HepG2 (cell line): Measurements from ENCODE around the gene TRIM66. TPM values are rescaled to one million over a fixed set of nuclear protein-coding genes. Genes with fewer than 3 reads are reported as not detected.

Experiments
- ATAC-seq: fragments of 200-7000 bp; cut with Tn5 transposase; 3 replicates; pipeline ENCODE4 v1.9.1; 2020; ENCODE audit warnings: mild to moderate bottlenecking, moderate library complexity
- BruUV-seq: library from RNA; stranded (reverse); fragments of 400-500 nt; replicated peaks from 2 replicates; lab custom pipeline; 2021; lab: Mats Ljungman, UMichigan
- CTCF ChIA-PET: fragments of 300-600 bp; formaldehyde crosslinking; extraction: SDS; loops from one replicate; lab custom pipeline; 2021; ENCODE audit warnings: low total read pairs, inconsistent platforms, low intra/inter-chr PET ratio; lab: Yijun Ruan, JAX
- POLR2A ChIA-PET: fragments of 350-600 bp; sonication (Branson Sonifier 250); formaldehyde crosslinking; loops from one replicate; lab custom pipeline; 2020; ENCODE audit warnings: antibody characterized with exemption, inconsistent platforms; lab: Yijun Ruan, JAX
- DNase-seq: peaks from one replicate; pipeline ENCODE4 v3.0.0-alpha.2; 2015; ENCODE audit warnings: low spot score
- FAIRE-seq: peaks from 3 replicates; lab custom pipeline; 2011; peaks lifted over from hg19 to GRCh38; lab: Jason Lieb, UNC
- H2AFZ ChIP-seq: one replicate; pipeline ENCODE4 v1.6.1; 2011; ENCODE audit warnings: low read length, inconsistent platforms
- H3K27ac ChIP-seq: fragments of 300-600 bp; 3 replicates; pipeline ENCODE4 v1.8.0; 2011; ENCODE audit warnings: mixed run types, mild to moderate bottlenecking, mixed read lengths, low read length, inconsistent platforms; ENCODE audit not compliant: insufficient read depth; ENCODE audit errors: extremely low read length
- H3K27me3 ChIP-seq, 2 experiments: fragments of 200-600 bp in 1 of 2; 2 replicates in 1 of 2; 3 replicates in 1 of 2; pipeline versions ENCODE4 v1.6.0 to v1.8.0; 2011; ENCODE audit warnings: low read length in 2 of 2, mild to moderate bottlenecking in 2 of 2, moderate library complexity in 2 of 2, inconsistent platforms in 1 of 2; ENCODE audit not compliant: insufficient read depth in 2 of 2, control insufficient read depth in 1 of 2
- H3K36me3 ChIP-seq, 2 experiments: fragments of 200-600 bp in 1 of 2; replicated peaks in 1 of 2; 2 replicates in 1 of 2; 3 replicates in 1 of 2; pipeline versions ENCODE4 v1.5.1 to v1.8.0; 2011; ENCODE audit warnings: low read length in 2 of 2, inconsistent platforms in 1 of 2; ENCODE audit not compliant: insufficient read depth in 2 of 2, control insufficient read depth in 1 of 2
- H3K4me1 ChIP-seq: 2 replicates; pipeline ENCODE4 v1.5.1; 2012; ENCODE audit warnings: low read length, inconsistent platforms; ENCODE audit not compliant: insufficient read depth
- H3K4me2 ChIP-seq: 2 replicates; pipeline ENCODE4 v1.6.0; 2011; ENCODE audit warnings: low read depth, low read length, inconsistent platforms
- H3K4me3 ChIP-seq, 3 experiments: fragments of 200-600 bp in 1 of 3; sonication (generic), shearing (Covaris generic) in 1 of 3; replicated peaks in 1 of 3; 2 replicates each; pipeline ENCODE4 v1.5.1; 2011 to 2016; ENCODE audit warnings: low read length in 3 of 3, inconsistent platforms in 2 of 3, low read depth in 2 of 3, mild to moderate bottlenecking in 2 of 3, control low read depth in 1 of 3, mixed read lengths in 1 of 3; ENCODE audit not compliant: insufficient read depth in 1 of 3
- H3K79me2 ChIP-seq: one replicate; pipeline ENCODE4 v1.6.1; 2011; ENCODE audit warnings: low read length, inconsistent platforms; ENCODE audit not compliant: insufficient read depth
- H3K9ac ChIP-seq: 2 replicates; pipeline ENCODE4 v1.6.0; 2011; ENCODE audit warnings: mild to moderate bottlenecking, low read depth, low read length, inconsistent platforms; ENCODE audit not compliant: insufficient read depth
- H3K9me3 ChIP-seq: 2 replicates; pipeline ENCODE4 v1.5.1; 2012; ENCODE audit warnings: mild to moderate bottlenecking, low read length
- H4K20me1 ChIP-seq: 2 replicates; pipeline ENCODE4 v1.6.0; 2011; ENCODE audit warnings: inconsistent platforms, mild to moderate bottlenecking, low read length, moderate library complexity; ENCODE audit not compliant: insufficient read depth
- EZH2 ChIP-seq: conservative IDR thresholded peaks from 2 replicates; pipeline ENCODE4 v1.6.1; 2012; ENCODE audit warnings: mild to moderate bottlenecking, low read depth, low read length, moderate library complexity
- FLYWCH1 ChIP-seq: sonication (generic); formaldehyde crosslinking; IDR thresholded peaks from 2 replicates; pipeline ENCODE4 v1.8.1; 2023; ENCODE audit warnings: mild to moderate bottlenecking, missing genetic modification reagents
- HNRNPUL1 ChIP-seq: fragments of 200-400 bp; formaldehyde crosslinking; IDR thresholded peaks from 2 replicates; pipeline ENCODE4 v1.6.1; 2017; ENCODE audit warnings: low read depth, mild to moderate bottlenecking, low read length, moderate library complexity
- KDM4B ChIP-seq: sonication (generic); formaldehyde crosslinking; IDR thresholded peaks from 2 replicates; pipeline ENCODE4 v1.4.0; 2020; ENCODE audit warnings: missing genetic modification reagents
- NFYB ChIP-seq: sonication (generic); formaldehyde crosslinking; IDR thresholded peaks from 2 replicates; pipeline ENCODE4 v1.4.0; 2020; ENCODE audit warnings: missing genetic modification reagents
- SAP130 ChIP-seq: IDR thresholded peaks from 2 replicates; pipeline ENCODE4 v1.6.1; 2016; ENCODE audit warnings: low read depth
- ZFP36L2 ChIP-seq: sonication (generic); formaldehyde crosslinking; IDR thresholded peaks from 2 replicates; pipeline ENCODE4 v1.4.0; 2020; ENCODE audit warnings: missing genetic modification reagents
- ZNF292 ChIP-seq: sonication (generic); formaldehyde crosslinking; IDR thresholded peaks from 2 replicates; pipeline ENCODE4 v1.8.1; 2022; ENCODE audit warnings: mild to moderate bottlenecking, low read depth, missing genetic modification reagents, borderline replicate concordance
- ZNF350 ChIP-seq: sonication (generic); formaldehyde crosslinking; IDR thresholded peaks from 2 replicates; pipeline ENCODE4 v1.4.0; 2020; ENCODE audit warnings: mild to moderate bottlenecking, low read depth, missing genetic modification reagents, borderline replicate concordance
- ZNF382 ChIP-seq: sonication (generic); formaldehyde crosslinking; IDR thresholded peaks from 2 replicates; pipeline ENCODE4 v1.5.0; 2020; ENCODE audit warnings: missing genetic modification reagents, mild to moderate bottlenecking, borderline replicate concordance
- ZNF878 ChIP-seq: sonication (generic); formaldehyde crosslinking; IDR thresholded peaks from 2 replicates; pipeline ENCODE4 v1.8.1; 2023; ENCODE audit warnings: mild to moderate bottlenecking, missing genetic modification reagents, moderate library complexity
- ZSCAN29 ChIP-seq: sonication (generic); formaldehyde crosslinking; conservative IDR thresholded peaks from 2 replicates; pipeline ENCODE4 v1.4.0; 2020; ENCODE audit warnings: mild to moderate bottlenecking, missing genetic modification reagents
- WGBS: methylation state at CpG from one replicate; pipeline ENCODE4 v1.1.6; 2017; ENCODE audit warnings: low lambda C conversion rate; 5-methylcytosine and 5-hydroxymethylcytosine counted together
- in situ Hi-C: cut with HindIII; loops from 2 replicates; pipeline ENCODE4 v1.10.0; 2017; ENCODE audit warnings: low pct_unique_long_range_greater_than_20kb; ENCODE audit not compliant: extremely low pct_ligation_motif_present
- intact Hi-C: fragments of 100-400 bp; cut with micrococcal nuclease; formaldehyde crosslinking; loops from one replicate; pipeline ENCODE4 v1.10.0; 2022; ENCODE audit not compliant: unreplicated experiment
- polyA plus RNA-seq, 8 experiments: library from polyadenylated mRNA; depleted of rRNA in 3 of 8; stranded (reverse) in 7 of 8; unstranded in 1 of 8; fragments of >200 nt; fragmentation: Illumina TruSeq in 4 of 8; extraction: Trizol in 4 of 8; gene quantifications; 2 replicates each; pipeline versions ENCODE4 v1.2.1 to v1.2.3, GENCODE V29; 2011 to 2016; ENCODE audit warnings: low read depth in 4 of 8, missing spikeins in 1 of 8, mixed read lengths in 1 of 8; ENCODE audit not compliant: insufficient read depth in 1 of 8
- total RNA-seq, 5 experiments: library from RNA; depleted of rRNA; stranded (reverse); fragments of >200 nt; fragmentation: Illumina TruSeq; extraction: Trizol; gene quantifications; 2 replicates each; pipeline ENCODE4 v1.2.3, GENCODE V29; 2016; ENCODE audit warnings: low read depth in 1 of 5
- TF ChIP-seq, protein P1 (sequence below): sonication (generic); formaldehyde crosslinking; IDR thresholded peaks from 2 replicates; pipeline ENCODE4 v1.9.0; 2021; ENCODE audit warnings: missing genetic modification reagents, mild to moderate bottlenecking, borderline replicate concordance
- TF ChIP-seq, protein P2 (sequence below), 2 experiments: fragments of 450-650 bp in 1 of 2; sonication (generic) in 1 of 2; formaldehyde crosslinking in 1 of 2; IDR thresholded peaks; 2 replicates each; pipeline versions ENCODE4 v1.6.1 to v1.8.0; 2016 to 2022; ENCODE audit warnings: antibody characterized with exemption in 1 of 2, mild to moderate bottlenecking in 1 of 2, missing genetic modification reagents in 1 of 2
- TF ChIP-seq, protein P3 (sequence below): IDR thresholded peaks from 2 replicates; pipeline ENCODE4 v1.6.1; 2016; ENCODE audit warnings: low read depth, borderline replicate concordance

The TRIM66 gene
- total and polyA plus RNA-seq, 2 of the 13 experiments (the other 11 are each of a cell fraction or from before 2014, with no cell fraction given), result 4.9 to 6.1 TPM

DNA sequence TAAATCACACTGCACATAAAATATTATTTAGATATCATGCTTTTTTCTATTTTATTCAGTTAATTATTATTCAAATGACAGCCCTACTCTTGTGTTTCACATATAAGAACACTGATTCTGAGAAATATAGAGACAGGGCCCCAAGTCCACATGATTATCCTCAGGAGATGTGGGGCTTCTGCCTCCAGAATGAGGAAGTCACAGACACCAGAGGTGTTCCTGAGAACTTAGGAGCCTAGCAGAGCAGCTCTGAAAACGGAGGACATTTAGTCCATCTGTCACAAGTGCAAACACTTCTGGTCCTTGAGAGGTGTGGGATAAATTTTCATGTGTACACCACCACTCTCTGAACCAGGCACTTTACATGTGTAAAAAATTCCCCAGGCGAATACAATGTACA, 26.2 kb downstream of the TRIM66 start:
- intact Hi-C loops (no loop called here), in situ Hi-C loops (no loop called here)
- H3K9ac ChIP-seq, result no peak overlapping the region
- no peaks in the 10 kb centered on the region for H3K9me3 ChIP-seq
- H3K27me3 ChIP-seq, result no peaks in the 10 kb centered on the region
- no peak overlapping the region for H2AFZ ChIP-seq
- WGBS, result 100% methylated on average over 2 of the region's 2 CpGs
- ChIA-PET POLR2A (interaction anchor here (1.6 kb wide), 1 partner anchor 26 kb away, joined by 6 read pairs; the partner anchor contains the start of genes RPL27A and TRIM66), CTCF (no interaction called here)
- BruUV-seq, result no TSS peak
- H3K4me2 ChIP-seq, result no peak overlapping the region
- no peak for TF ChIP-seq NFYB
- TF ChIP-seq, protein P1, sequence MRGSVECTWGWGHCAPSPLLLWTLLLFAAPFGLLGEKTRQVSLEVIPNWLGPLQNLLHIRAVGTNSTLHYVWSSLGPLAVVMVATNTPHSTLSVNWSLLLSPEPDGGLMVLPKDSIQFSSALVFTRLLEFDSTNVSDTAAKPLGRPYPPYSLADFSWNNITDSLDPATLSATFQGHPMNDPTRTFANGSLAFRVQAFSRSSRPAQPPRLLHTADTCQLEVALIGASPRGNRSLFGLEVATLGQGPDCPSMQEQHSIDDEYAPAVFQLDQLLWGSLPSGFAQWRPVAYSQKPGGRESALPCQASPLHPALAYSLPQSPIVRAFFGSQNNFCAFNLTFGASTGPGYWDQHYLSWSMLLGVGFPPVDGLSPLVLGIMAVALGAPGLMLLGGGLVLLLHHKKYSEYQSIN (CRISPR knock-in tag), result no peak
- TF ChIP-seq HNRNPUL1, result no peak
- no peak for TF ChIP-seq ZSCAN29 (CRISPR knock-in tag)
- TF ChIP-seq KDM4B, result no peak
- no peak for TF ChIP-seq ZNF878 (CRISPR knock-in tag)
- TF ChIP-seq, protein P2, sequence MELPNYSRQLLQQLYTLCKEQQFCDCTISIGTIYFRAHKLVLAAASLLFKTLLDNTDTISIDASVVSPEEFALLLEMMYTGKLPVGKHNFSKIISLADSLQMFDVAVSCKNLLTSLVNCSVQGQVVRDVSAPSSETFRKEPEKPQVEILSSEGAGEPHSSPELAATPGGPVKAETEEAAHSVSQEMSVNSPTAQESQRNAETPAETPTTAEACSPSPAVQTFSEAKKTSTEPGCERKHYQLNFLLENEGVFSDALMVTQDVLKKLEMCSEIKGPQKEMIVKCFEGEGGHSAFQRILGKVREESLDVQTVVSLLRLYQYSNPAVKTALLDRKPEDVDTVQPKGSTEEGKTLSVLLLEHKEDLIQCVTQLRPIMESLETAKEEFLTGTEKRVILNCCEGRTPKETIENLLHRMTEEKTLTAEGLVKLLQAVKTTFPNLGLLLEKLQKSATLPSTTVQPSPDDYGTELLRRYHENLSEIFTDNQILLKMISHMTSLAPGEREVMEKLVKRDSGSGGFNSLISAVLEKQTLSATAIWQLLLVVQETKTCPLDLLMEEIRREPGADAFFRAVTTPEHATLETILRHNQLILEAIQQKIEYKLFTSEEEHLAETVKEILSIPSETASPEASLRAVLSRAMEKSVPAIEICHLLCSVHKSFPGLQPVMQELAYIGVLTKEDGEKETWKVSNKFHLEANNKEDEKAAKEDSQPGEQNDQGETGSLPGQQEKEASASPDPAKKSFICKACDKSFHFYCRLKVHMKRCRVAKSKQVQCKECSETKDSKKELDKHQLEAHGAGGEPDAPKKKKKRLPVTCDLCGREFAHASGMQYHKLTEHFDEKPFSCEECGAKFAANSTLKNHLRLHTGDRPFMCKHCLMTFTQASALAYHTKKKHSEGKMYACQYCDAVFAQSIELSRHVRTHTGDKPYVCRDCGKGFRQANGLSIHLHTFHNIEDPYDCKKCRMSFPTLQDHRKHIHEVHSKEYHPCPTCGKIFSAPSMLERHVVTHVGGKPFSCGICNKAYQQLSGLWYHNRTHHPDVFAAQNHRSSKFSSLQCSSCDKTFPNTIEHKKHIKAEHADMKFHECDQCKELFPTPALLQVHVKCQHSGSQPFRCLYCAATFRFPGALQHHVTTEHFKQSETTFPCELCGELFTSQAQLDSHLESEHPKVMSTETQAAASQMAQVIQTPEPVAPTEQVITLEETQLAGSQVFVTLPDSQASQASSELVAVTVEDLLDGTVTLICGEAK (IDR thresholded peaks at IDR 0.05), result no peak
- TF ChIP-seq, protein P2 (CRISPR knock-in tag; IDR thresholded peaks at IDR 0.05), result no peak
- no peak for TF ChIP-seq EZH2
- TF ChIP-seq, protein P3, sequence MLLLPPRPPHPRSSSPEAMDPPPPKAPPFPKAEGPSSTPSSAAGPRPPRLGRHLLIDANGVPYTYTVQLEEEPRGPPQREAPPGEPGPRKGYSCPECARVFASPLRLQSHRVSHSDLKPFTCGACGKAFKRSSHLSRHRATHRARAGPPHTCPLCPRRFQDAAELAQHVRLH (CRISPR knock-in tag), result no peak
- no peak for TF ChIP-seq ZNF292 (CRISPR knock-in tag)
- no peak for TF ChIP-seq FLYWCH1
- no peak for TF ChIP-seq ZNF382 (CRISPR knock-in tag)
- no peak for TF ChIP-seq ZNF350 (CRISPR knock-in tag)
- no peak for TF ChIP-seq SAP130
- no peak for TF ChIP-seq ZFP36L2
- no peak overlapping the region for H3K4me3 ChIP-seq
- H3K4me1 ChIP-seq, result no peaks in the 10 kb centered on the region
- ATAC-seq (no peak), DNase-seq (no peak), FAIRE-seq (no peak)
- H4K20me1 ChIP-seq, result no peaks in the 10 kb centered on the region
- no peaks in the 10 kb centered on the region for H3K79me2 ChIP-seq
- no peak overlapping the region for H3K27ac ChIP-seq
- H3K36me3 ChIP-seq, result 0 out of 5 replicates have a peak, but pooled peaks cover 0 to 1% of the 10 kb centered on the region in 2 experiments
